ENCODE data around the gene PTPN3. TPM values are rescaled to one million over a fixed set of nuclear protein-coding genes. Genes with fewer than 3 reads are reported as not detected.

Gene PTPN3
- total and polyA plus RNA-seq, 10 of the 15 experiments (the other 5 are each of a cell fraction or from before 2014, with no cell fraction given), result 0.18 to 1.3 (median 0.39) TPM

- H3K79me2 ChIP-seq (ENCODE audit: control insufficient read depth, insufficient read depth, low read length), result no peaks in the 10 kb centered on the region
- ChIA-PET CTCF (interaction anchor here (3.0 kb wide), 1 partner anchor 33 kb away, joined by 24 read pairs; no protein-coding TSS in a partner anchor), RAD21 (ENCODE audit: unreplicated experiment) (interaction anchor here (1.0 kb wide), 1 partner anchor 33 kb away, joined by 5 read pairs; no protein-coding TSS in a partner anchor), POLR2A (no interaction called here), SMC1A (ENCODE audit: uncharacterized antibody, unreplicated experiment) (interaction anchor here (0.9 kb wide), 1 partner anchor 33 kb away, joined by 3 read pairs; no protein-coding TSS in a partner anchor)
- WGBS (ENCODE audit: insufficient coverage, insufficient replicate concordance, low lambda C conversion rate, missing lambda C conversion rate), result 59% methylated on average over 7 of the region's 7 CpGs
- DNase-seq (ENCODE audit: low read depth, low spot score) (no peak), FAIRE-seq (no peak), ATAC-seq (no peak)
- H3K4me1 ChIP-seq (ENCODE audit: control insufficient read depth, insufficient read depth, low read length), result no peaks in the 10 kb centered on the region; the same call in 1 of the 2 replicates
- H3K27me3 ChIP-seq (replicated peaks in 1 of 2; ENCODE audit: control insufficient read depth in 2 of 2, insufficient read depth in 2 of 2, low read length in 1 of 2), result no peaks in the 10 kb centered on the region
- no peaks in the 10 kb centered on the region for H3K9me3 ChIP-seq (replicated peaks; ENCODE audit: control insufficient read depth, insufficient read depth, low read length)
- TF ChIP-seq LARP7 (IDR thresholded peaks at IDR 0.05) (no peak), POLR2A (IDR thresholded peaks at IDR 0.05; ENCODE audit: low read depth, low read length) (no peak), MTA2 (IDR thresholded peaks at IDR 0.05; ENCODE audit: low read depth) (no peak), CEBPB (IDR thresholded peaks at IDR 0.05; ENCODE audit: borderline replicate concordance in 1 of 2, low read depth in 2 of 2, low read length in 2 of 2) (no peak), RAD21 (IDR thresholded peaks at IDR 0.05; ENCODE audit: insufficient read depth, low read depth, low read length) (no peak)
- TF ChIP-seq, protein P1, sequence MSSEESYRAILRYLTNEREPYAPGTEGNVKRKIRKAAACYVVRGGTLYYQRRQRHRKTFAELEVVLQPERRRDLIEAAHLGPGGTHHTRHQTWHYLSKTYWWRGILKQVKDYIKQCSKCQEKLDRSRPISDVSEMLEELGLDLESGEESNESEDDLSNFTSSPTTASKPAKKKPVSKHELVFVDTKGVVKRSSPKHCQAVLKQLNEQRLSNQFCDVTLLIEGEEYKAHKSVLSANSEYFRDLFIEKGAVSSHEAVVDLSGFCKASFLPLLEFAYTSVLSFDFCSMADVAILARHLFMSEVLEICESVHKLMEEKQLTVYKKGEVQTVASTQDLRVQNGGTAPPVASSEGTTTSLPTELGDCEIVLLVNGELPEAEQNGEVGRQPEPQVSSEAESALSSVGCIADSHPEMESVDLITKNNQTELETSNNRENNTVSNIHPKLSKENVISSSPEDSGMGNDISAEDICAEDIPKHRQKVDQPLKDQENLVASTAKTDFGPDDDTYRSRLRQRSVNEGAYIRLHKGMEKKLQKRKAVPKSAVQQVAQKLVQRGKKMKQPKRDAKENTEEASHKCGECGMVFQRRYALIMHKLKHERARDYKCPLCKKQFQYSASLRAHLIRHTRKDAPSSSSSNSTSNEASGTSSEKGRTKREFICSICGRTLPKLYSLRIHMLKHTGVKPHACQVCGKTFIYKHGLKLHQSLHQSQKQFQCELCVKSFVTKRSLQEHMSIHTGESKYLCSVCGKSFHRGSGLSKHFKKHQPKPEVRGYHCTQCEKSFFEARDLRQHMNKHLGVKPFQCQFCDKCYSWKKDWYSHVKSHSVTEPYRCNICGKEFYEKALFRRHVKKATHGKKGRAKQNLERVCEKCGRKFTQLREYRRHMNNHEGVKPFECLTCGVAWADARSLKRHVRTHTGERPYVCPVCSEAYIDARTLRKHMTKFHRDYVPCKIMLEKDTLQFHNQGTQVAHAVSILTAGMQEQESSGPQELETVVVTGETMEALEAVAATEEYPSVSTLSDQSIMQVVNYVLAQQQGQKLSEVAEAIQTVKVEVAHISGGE (CRISPR knock-in tag; IDR thresholded peaks at IDR 0.05), result no peak
- no TSS peak for BruUV-seq (replicated peaks)
- intact Hi-C loops (cut with micrococcal nuclease; ENCODE audit: unreplicated experiment) (loop anchor here (5.0 kb wide), 1 partner anchor 131 kb away; no protein-coding TSS in a partner anchor), in situ Hi-C loops (cut with MboI) (loop anchor here (10.0 kb wide), 1 partner anchor 229 kb away; no protein-coding TSS in a partner anchor)
- no peaks in the 10 kb centered on the region for H3K36me3 ChIP-seq (ENCODE audit: control insufficient read depth in 2 of 2, insufficient read depth in 2 of 2, low read length in 1 of 2)
- H2AFZ ChIP-seq (ENCODE audit: control insufficient read depth, low read depth, low read length), result no peak overlapping the region
- no peaks in the 10 kb centered on the region for H4K20me1 ChIP-seq (ENCODE audit: control insufficient read depth, insufficient read depth)
- H3K4me3 ChIP-seq, result no peak overlapping the region
- H3K4me2 ChIP-seq (ENCODE audit: control insufficient read depth, insufficient read depth), result no peak overlapping the region
- H3K9ac ChIP-seq (ENCODE audit: control insufficient read depth, insufficient read depth, low read length), result no peak overlapping the region
- no peak overlapping the region for H3K27ac ChIP-seq (ENCODE audit: control insufficient read depth, insufficient read depth)
Observed at GRCh38 chr9:109473329-109473728, 24.8 kb downstream of the PTPN3 start.

Measured in GM12878 (cell line).